Vagina (tissue), 2 donors: ENCODE measurements around the gene SMIM11. TPM values are rescaled to one million over a fixed set of nuclear protein-coding genes. Genes with fewer than 3 reads are reported as not detected.
"Not testable (repeated sequence)": the region's sequence is repeated elsewhere in the genome, so short reads cannot be mapped to it uniquely, and the experiment has no call there.

ENCODE experiments used
- DNase-seq, 2 donors: peaks; one replicate each; pipeline ENCODE4 v3.0.0-alpha.2; 2017; ENCODE audit errors: extremely low spot score in 2 of 2
- H3K27ac ChIP-seq: fragments of 200-600 bp; sonication (generic); one replicate; pipeline ENCODE4 v1.5.1; 2019
- H3K27me3 ChIP-seq: fragments of 200-600 bp; sonication (generic); one replicate; pipeline ENCODE4 v1.5.1; 2019
- H3K36me3 ChIP-seq, 2 donors: fragments of 200-600 bp; sonication (generic); one replicate each; pipeline ENCODE4 v1.5.1; 2017 to 2019
- H3K4me1 ChIP-seq: fragments of 200-600 bp; sonication (generic); one replicate; pipeline ENCODE4 v1.5.1; 2019
- H3K4me3 ChIP-seq, 2 donors: fragments of 200-600 bp; sonication (generic); 1 replicate in 1 of 2; 2 replicates in 1 of 2; pipeline ENCODE4 v1.5.1; 2016 to 2019
- H3K9me3 ChIP-seq: fragments of 200-600 bp; sonication (generic); one replicate; pipeline ENCODE4 v1.5.1; 2019
- POLR2A ChIP-seq, 2 donors: fragments of 450-650 bp; IDR thresholded peaks; one replicate each; pipeline ENCODE4 v1.6.1; 2017; ENCODE audit warnings: antibody characterized with exemption in 2 of 2, mild to moderate bottlenecking in 2 of 2, moderate library complexity in 2 of 2
- POLR2AphosphoS5 ChIP-seq, 2 donors: sonication (generic); formaldehyde crosslinking; IDR thresholded peaks; one replicate each; pipeline ENCODE4 v1.9.0; 2017; ENCODE audit warnings: antibody characterized with exemption in 2 of 2, mild to moderate bottlenecking in 2 of 2, low read depth in 1 of 2; ENCODE audit not compliant: insufficient read depth in 1 of 2
- intact Hi-C: fragments of 100-400 bp; cut with DNase I; formaldehyde crosslinking; loops from one replicate; pipeline ENCODE4 v1.15.1; 2023
- total RNA-seq: library from RNA; depleted of rRNA; stranded (reverse); fragments of >200 nt; gene quantifications from one replicate; pipeline ENCODE4 v1.2.3, GENCODE V29; 2016
- TF ChIP-seq, protein P1 (sequence below), 3 experiments: fragments of 450-650 bp in 2 of 3; fragments of 200-600 bp in 1 of 3; sonication (generic) in 1 of 3; IDR thresholded peaks; one replicate each; pipeline ENCODE4 v1.5.1; 2017 to 2019; ENCODE audit warnings: antibody characterized with exemption in 3 of 3, mild to moderate bottlenecking in 2 of 3, moderate library complexity in 2 of 3

SMIM11 gene, protein sequence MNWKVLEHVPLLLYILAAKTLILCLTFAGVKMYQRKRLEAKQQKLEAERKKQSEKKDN
- 8.1 TPM for total RNA-seq

- H3K9me3 ChIP-seq, intact Hi-C loops, H3K27me3 ChIP-seq, DNase-seq, H3K4me3 ChIP-seq, H3K36me3 ChIP-seq, H3K4me1 ChIP-seq, H3K27ac ChIP-seq: not testable (repeated sequence)
Observed at GRCh38 chr21:34374940-34375618, at the start of gene SMIM11. SMIM11 (plus strand) TSS chr21:34375507; CDS start chr21:34379505, 3,998 bp downstream.

DNA sequence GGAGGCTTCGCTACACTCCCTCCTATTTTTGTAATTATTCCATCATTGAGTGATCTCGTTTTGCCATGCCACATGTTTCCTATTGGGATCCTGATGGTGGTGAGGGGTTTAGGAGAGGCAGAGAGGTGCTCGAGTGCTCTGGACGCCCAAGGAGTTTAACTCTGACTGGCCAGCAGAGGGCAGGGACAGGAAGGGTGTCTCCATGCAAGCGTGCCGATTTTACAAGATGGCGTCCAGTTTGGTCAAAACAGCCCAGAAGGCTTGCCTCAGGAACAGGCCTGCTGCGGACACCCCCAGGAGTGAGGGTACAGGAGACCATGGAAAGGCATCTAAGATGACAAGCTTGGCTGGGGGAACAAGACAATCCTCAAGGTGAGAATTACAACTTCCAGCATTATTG lies 45.3 kb upstream of the SMIM11 start:
- intact Hi-C loops = no loop called here
- Histone ChIP-seq H3K36me3 (no peaks in the 10 kb centered on the region), H3K4me1 (no peaks in the 10 kb centered on the region), H3K4me3 (no peak overlapping the region), H3K27ac (no peak overlapping the region), H3K9me3 (no peaks in the 10 kb centered on the region), H3K27me3 (no peaks in the 10 kb centered on the region)
- no peak for DNase-seq
- TF ChIP-seq POLR2AphosphoS5 (IDR thresholded peaks at IDR 0.05; ENCODE audit: insufficient read depth in 1 of 2, low read depth in 1 of 2) (no peak), POLR2A (IDR thresholded peaks at IDR 0.05) (no peak)
- TF ChIP-seq, protein P1, sequence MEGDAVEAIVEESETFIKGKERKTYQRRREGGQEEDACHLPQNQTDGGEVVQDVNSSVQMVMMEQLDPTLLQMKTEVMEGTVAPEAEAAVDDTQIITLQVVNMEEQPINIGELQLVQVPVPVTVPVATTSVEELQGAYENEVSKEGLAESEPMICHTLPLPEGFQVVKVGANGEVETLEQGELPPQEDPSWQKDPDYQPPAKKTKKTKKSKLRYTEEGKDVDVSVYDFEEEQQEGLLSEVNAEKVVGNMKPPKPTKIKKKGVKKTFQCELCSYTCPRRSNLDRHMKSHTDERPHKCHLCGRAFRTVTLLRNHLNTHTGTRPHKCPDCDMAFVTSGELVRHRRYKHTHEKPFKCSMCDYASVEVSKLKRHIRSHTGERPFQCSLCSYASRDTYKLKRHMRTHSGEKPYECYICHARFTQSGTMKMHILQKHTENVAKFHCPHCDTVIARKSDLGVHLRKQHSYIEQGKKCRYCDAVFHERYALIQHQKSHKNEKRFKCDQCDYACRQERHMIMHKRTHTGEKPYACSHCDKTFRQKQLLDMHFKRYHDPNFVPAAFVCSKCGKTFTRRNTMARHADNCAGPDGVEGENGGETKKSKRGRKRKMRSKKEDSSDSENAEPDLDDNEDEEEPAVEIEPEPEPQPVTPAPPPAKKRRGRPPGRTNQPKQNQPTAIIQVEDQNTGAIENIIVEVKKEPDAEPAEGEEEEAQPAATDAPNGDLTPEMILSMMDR (IDR thresholded peaks at IDR 0.05) = no peak

GRCh38 chr21:34331726-34332125 lies 43.6 kb upstream of the SMIM11 start:
- DNase-seq = no peak
- no peaks in the 10 kb centered on the region for H3K9me3 ChIP-seq
- no peak for TF ChIP-seq POLR2A (IDR thresholded peaks at IDR 0.05)
- no peak for TF ChIP-seq POLR2AphosphoS5 (IDR thresholded peaks at IDR 0.05; ENCODE audit: insufficient read depth in 1 of 2, low read depth in 1 of 2)
- TF ChIP-seq, protein P1 (IDR thresholded peaks at IDR 0.05) = no peak
- H3K36me3 ChIP-seq = no peaks in the 10 kb centered on the region
- H3K27me3 ChIP-seq = no peaks in the 10 kb centered on the region
- H3K4me3 ChIP-seq = no peak overlapping the region
- no peaks in the 10 kb centered on the region for H3K4me1 ChIP-seq
- H3K27ac ChIP-seq = no peak overlapping the region
- intact Hi-C loops = no loop called here

DNA sequence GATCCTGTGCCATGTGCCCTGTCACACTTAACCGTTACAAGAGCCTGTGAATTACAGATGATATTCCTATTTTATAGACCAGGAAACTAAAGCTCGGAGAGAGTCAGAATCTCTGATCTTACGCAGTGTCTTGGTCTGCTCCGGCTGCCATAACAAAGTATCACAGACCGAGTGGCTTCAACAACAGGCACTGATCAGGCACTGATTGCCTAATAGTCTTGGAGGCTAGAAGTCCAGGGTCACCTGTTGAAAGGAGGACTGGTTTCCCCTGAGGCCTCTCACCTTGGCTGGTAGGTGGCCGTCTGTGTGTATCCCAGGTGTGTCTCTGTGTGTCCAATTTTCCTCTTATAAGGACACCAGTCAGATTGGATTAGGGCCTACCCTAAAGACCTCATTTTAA lies 43.0 kb upstream of the SMIM11 start:
- H3K4me1 ChIP-seq = no peaks in the 10 kb centered on the region
- H3K27ac ChIP-seq = no peak overlapping the region
- intact Hi-C loops = no loop called here
- H3K9me3 ChIP-seq = no peaks in the 10 kb centered on the region
- no peak for TF ChIP-seq POLR2AphosphoS5 (IDR thresholded peaks at IDR 0.05; ENCODE audit: insufficient read depth in 1 of 2, low read depth in 1 of 2)
- no peak for TF ChIP-seq POLR2A (IDR thresholded peaks at IDR 0.05)
- TF ChIP-seq, protein P1 (IDR thresholded peaks at IDR 0.05) = no peak
- H3K4me3 ChIP-seq = no peak overlapping the region
- DNase-seq = no peak
- H3K36me3 ChIP-seq = no peaks in the 10 kb centered on the region
- H3K27me3 ChIP-seq = no peaks in the 10 kb centered on the region

DNA sequence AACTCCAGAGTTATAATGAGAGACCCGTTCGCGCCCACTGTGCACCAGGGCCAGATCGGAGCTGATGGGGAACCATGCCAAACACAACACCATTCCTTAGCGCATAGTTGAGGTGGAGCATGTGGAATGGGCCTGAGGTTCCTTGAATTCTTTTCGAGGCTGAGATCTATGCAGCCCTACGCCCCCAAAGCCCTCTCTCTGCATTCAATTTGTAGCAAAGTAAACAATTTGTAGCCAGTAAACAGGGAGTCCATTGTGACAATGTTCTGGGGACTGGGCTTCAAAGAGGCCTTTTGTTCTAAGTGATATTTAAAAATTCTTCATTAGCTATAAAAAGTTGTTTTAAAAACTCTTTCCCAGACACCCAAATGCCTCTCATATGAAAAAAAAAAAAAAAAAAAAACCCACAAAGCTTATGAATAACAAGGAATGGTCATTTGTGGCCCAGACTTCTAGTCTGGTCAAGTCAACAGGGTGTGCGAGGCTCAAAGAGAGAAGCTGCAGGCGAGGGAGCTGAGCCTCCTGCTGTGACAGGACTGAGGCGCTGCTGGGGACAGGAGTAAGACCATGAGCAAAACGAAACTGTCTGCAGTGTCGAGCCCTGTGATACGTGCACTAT lies 42.1 kb upstream of the SMIM11 start:
- Histone ChIP-seq H3K36me3 (no peaks in the 10 kb centered on the region), H3K27ac (no peak overlapping the region), H3K9me3 (no peaks in the 10 kb centered on the region), H3K4me1 (no peaks in the 10 kb centered on the region), H3K4me3 (no peak overlapping the region), H3K27me3 (no peaks in the 10 kb centered on the region)
- TF ChIP-seq, protein P1 (IDR thresholded peaks at IDR 0.05) = no peak
- no peak for TF ChIP-seq POLR2AphosphoS5 (IDR thresholded peaks at IDR 0.05; ENCODE audit: insufficient read depth in 1 of 2, low read depth in 1 of 2)
- no peak for TF ChIP-seq POLR2A (IDR thresholded peaks at IDR 0.05)
- intact Hi-C loops = no loop called here
- no peak for DNase-seq
